ENCODE results near the gene SHD.

GRCh38 chr19:4313847-4314490 is 34.9 kb downstream of the SHD start:
- TF ChIP-seq CTCF (IDR thresholded peaks at IDR 0.05; ENCODE audit: insufficient read depth, low read length): no peak
- TF ChIP-seq POLR2AphosphoS5 (IDR thresholded peaks at IDR 0.05; ENCODE audit: low read depth): no peak

All from HL-60 (cell line).